ENCODE measurements around the gene ANKMY1.

Gene ANKMY1

DNA sequence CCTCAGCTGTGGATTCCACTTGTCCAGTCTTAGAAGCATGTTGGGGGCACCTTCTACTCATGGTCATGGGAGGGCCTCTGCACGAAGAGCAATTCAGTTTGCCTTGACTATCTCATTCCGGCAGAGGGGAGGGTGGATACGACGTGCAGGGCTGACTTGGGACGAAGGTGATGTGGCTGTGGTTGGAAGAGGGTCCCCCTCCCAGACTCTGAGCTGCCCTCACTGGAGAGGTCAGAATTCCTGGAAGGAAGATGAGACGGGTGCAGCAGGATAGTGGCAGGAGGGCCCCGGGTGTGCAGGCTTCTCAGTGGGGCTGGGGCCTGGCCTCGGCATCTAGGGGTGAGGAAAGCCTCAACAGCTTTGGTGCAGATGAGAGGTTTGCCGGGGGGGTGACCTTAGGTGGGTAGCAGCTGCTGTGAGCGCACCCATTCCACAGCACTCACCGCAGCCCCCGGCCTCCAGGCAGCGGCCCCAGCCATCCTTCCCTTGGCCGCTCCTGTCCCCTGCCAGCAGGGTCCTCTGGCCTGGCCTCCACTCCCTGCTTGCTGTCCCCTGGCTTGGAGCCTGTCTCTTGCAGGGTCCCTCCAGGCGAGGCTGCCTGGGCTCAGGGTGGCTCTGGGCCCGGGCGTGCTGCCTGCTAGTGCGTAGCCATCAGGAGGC is 13.7 kb upstream of the ANKMY1 start:
- Histone ChIP-seq H3K9me3 (ENCODE audit: insufficient read depth, low read depth, low read length) (no peaks in the 10 kb centered on the region), H3K4me3 (ENCODE audit: low read length) (no peak overlapping the region), H3K4me1 (ENCODE audit: insufficient read depth, low read length) (0 out of 2 replicates have a peak, but pooled peaks cover 4% of the 10 kb centered on the region), H3K9ac (ENCODE audit: low read depth, low read length) (no peak overlapping the region), H3K27me3 (ENCODE audit: insufficient read depth, low read length) (peaks cover 34% of the 10 kb centered on the region), H3K36me3 (ENCODE audit: insufficient read depth, low read length) (no peaks in the 10 kb centered on the region), H3K27ac (ENCODE audit: low read depth, low read length) (no peak overlapping the region)
- 91% methylated on average over 18 of the region's 18 CpGs for WGBS

DNA sequence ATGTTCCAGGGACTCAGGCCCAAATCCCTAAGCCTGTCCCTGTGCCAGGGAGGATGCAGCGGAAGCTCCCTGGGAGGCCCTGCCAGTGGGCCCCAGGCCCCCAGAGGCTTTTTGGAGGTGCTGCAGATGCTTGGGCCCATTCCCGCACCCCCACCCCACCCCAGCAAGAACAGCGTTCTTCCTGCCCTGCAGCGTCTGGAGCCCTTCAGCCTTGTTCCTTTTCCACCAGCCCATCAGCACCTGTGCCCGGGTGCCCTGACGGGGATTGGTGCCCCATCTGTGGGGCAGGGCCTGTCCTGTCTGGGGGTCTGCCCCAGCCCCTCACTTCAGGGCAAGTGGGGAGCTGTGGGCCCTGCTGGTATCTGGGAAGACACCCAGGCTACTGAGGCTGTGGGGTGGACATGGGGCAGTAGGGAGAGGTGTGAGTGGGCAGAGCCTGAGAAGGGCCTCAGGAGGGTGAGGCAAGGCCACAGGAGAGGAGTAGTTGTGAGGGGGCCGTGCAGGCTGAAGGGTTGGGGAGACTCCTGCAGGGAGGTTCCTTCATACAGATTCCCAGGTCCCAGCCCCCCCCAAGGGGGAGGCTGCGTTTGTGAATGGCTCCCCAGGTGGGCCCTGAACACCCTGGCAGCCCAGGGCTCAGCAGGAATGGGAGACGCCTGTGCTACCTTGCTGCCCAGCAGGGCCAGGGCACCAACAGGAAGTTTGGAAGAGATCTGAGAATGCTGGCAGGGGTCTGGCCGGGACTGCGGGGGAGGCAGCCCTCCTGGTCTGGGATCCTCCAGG is 12.9 kb upstream of the ANKMY1 start:
- no peak overlapping the region for H3K4me3 ChIP-seq (ENCODE audit: low read length)
- H3K4me1 ChIP-seq (ENCODE audit: insufficient read depth, low read length) = peaks cover 9% of the 10 kb centered on the region; the same call in 1 of the 2 replicates
- no peaks in the 10 kb centered on the region for H3K36me3 ChIP-seq (ENCODE audit: insufficient read depth, low read length)
- H3K9me3 ChIP-seq (ENCODE audit: insufficient read depth, low read depth, low read length) = no peaks in the 10 kb centered on the region
- no peak overlapping the region for H3K9ac ChIP-seq (ENCODE audit: low read depth, low read length)
- peaks cover 34% of the 10 kb centered on the region for H3K27me3 ChIP-seq (ENCODE audit: insufficient read depth, low read length)
- no peak overlapping the region for H3K27ac ChIP-seq (ENCODE audit: low read depth, low read length)
- 91% methylated on average over 11 of the region's 11 CpGs for WGBS

- Histone ChIP-seq H3K4me3 (ENCODE audit: low read length) (no peak overlapping the region), H3K4me1 (ENCODE audit: insufficient read depth, low read length) (peaks cover 9% of the 10 kb centered on the region; the same call in 1 of the 2 replicates), H3K27me3 (ENCODE audit: insufficient read depth, low read length) (peaks cover 34% of the 10 kb centered on the region), H3K27ac (ENCODE audit: low read depth, low read length) (no peak overlapping the region), H3K9ac (ENCODE audit: low read depth, low read length) (no peak overlapping the region), H3K9me3 (ENCODE audit: insufficient read depth, low read depth, low read length) (no peaks in the 10 kb centered on the region), H3K36me3 (ENCODE audit: insufficient read depth, low read length) (no peaks in the 10 kb centered on the region)
- WGBS = 94% methylated on average over 15 of the region's 15 CpGs
Measured at GRCh38 chr2:240569998-240570530, 12.3 kb upstream of the ANKMY1 start.

- Histone ChIP-seq H3K9ac (ENCODE audit: low read depth, low read length) (no peak overlapping the region), H3K4me1 (ENCODE audit: insufficient read depth, low read length) (peaks cover 9% of the 10 kb centered on the region; the same call in 1 of the 2 replicates), H3K4me3 (ENCODE audit: low read length) (no peak overlapping the region), H3K36me3 (ENCODE audit: insufficient read depth, low read length) (no peaks in the 10 kb centered on the region), H3K9me3 (ENCODE audit: insufficient read depth, low read depth, low read length) (no peaks in the 10 kb centered on the region), H3K27me3 (ENCODE audit: insufficient read depth, low read length) (peaks cover 34% of the 10 kb centered on the region), H3K27ac (ENCODE audit: low read depth, low read length) (no peak overlapping the region)
- 94% methylated on average over 9 of the region's 9 CpGs for WGBS
Measured at GRCh38 chr2:240569523-240569997, 11.8 kb upstream of the ANKMY1 start.

DNA sequence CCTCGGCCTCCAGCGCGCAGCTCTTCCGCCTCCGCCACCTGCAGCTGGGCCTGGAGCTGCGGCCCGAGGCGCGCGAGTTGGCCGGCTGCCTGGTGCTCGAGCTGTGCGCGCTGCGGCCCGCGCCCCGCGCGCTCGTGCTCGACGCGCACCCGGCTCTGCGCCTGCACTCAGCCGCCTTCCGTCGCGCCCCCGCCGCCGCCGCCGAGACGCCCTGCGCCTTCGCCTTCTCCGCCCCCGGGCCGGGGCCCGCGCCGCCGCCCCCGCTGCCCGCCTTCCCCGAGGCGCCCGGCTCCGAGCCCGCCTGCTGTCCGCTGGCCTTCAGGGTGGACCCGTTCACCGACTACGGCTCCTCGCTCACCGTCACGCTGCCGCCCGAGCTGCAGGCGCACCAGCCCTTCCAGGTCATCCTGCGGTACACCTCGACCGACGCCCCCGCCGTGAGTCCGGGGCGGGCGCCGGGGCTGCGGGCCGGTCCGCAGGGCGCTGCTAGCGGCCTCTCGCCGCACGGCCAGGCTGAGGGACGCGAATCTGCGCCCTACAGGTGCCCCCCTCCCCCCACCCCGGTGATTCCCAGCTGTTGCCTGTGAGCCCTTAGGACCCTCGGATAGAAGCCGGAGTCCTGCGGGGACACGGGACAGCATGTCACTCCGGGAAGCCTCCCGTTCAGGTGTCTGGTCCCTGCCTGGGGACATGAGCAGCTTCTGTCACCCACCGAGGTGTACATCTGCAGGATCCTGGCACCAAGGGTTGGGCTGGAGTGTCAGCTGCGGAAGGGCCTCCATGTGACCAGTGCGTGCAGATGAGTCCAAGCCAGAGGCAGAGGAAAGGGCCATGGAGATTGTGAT is 11.1 kb upstream of the ANKMY1 start:
- no peaks in the 10 kb centered on the region for H3K36me3 ChIP-seq (ENCODE audit: insufficient read depth, low read length)
- H3K4me1 ChIP-seq (ENCODE audit: insufficient read depth, low read length) = peaks cover 9% of the 10 kb centered on the region; the same call in 1 of the 2 replicates
- peak overlapping the region; percentile 55 for H3K4me3 ChIP-seq (ENCODE audit: low read length)
- H3K27ac ChIP-seq (ENCODE audit: low read depth, low read length) = no peak overlapping the region
- 4% methylated on average over 93 of the region's 93 CpGs for WGBS
- H3K27me3 ChIP-seq (ENCODE audit: insufficient read depth, low read length) = peaks cover 34% of the 10 kb centered on the region
- H3K9ac ChIP-seq (ENCODE audit: low read depth, low read length) = peak overlapping the region; percentile 58
- H3K9me3 ChIP-seq (ENCODE audit: insufficient read depth, low read depth, low read length) = no peaks in the 10 kb centered on the region

GRCh38 chr2:240567872-240568677 is 10.3 kb upstream of the ANKMY1 start, which contains the start of gene RNPEPL1:
RNPEPL1 (plus strand) TSS chr2:240568484; CDS start chr2:240568587, 103 bp downstream.
- Histone ChIP-seq H3K27me3 (ENCODE audit: insufficient read depth, low read length) (peaks cover 34% of the 10 kb centered on the region), H3K4me1 (ENCODE audit: insufficient read depth, low read length) (peaks cover 9% of the 10 kb centered on the region; the same call in 1 of the 2 replicates), H3K9ac (ENCODE audit: low read depth, low read length) (peak within 1 kb of the TSS; percentile 58), H3K27ac (ENCODE audit: low read depth, low read length) (no peak within 1 kb of the TSS), H3K9me3 (ENCODE audit: insufficient read depth, low read depth, low read length) (no peaks in the 10 kb centered on the region), H3K36me3 (ENCODE audit: insufficient read depth, low read length) (no peaks in the 10 kb centered on the region), H3K4me3 (ENCODE audit: low read length) (peak within 1 kb of the TSS; percentile 57)
- WGBS = under 1% methylated on average over 106 of the region's 106 CpGs

DNA sequence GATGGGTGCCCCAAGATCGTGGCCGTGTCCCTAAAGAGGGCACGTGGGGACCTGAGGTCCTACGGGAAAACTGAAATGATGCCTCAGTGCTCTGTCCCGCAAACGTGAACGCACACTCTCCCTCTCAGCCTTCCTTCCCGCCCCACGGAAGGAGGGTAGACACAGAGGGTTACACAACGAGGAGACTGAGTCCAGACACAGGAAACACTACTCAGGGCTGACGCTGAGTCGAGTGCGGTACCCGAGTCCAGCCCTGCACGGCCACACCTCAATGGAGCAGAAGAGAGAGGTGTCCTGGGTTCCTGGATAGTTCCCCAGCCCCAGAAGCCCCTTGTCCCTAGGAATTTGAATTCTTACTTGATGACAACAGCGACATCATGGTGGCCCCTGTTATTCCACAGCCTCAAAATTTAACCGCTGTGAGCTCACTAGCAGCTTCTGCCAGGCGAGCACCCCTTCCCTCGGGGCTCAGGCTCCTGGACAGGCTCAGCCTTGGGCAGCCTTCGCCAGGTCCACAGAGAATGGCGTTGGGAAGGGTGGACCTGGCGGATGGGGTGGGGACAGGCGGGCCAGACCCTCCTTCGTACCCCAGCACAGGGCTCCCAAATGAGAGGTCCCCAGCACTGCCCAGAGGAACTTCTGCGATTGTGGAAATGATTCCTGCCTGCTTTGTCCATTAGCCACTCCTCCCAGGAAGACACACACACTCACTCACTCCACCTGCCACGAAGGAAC is 9.5 kb upstream of the ANKMY1 start:
- H3K9ac ChIP-seq (ENCODE audit: low read depth, low read length) = no peak overlapping the region
- H3K9me3 ChIP-seq (ENCODE audit: insufficient read depth, low read depth, low read length) = no peaks in the 10 kb centered on the region
- H3K4me1 ChIP-seq (ENCODE audit: insufficient read depth, low read length) = peaks cover 9% of the 10 kb centered on the region; the same call in 1 of the 2 replicates
- peak overlapping the region; percentile 57 for H3K4me3 ChIP-seq (ENCODE audit: low read length)
- H3K36me3 ChIP-seq (ENCODE audit: insufficient read depth, low read length) = no peaks in the 10 kb centered on the region; the same call in 1 of the 2 replicates
- H3K27me3 ChIP-seq (ENCODE audit: insufficient read depth, low read length) = peaks cover 34% of the 10 kb centered on the region
- 51% methylated on average over 26 of the region's 26 CpGs for WGBS
- H3K27ac ChIP-seq (ENCODE audit: low read depth, low read length) = no peak overlapping the region

DNA sequence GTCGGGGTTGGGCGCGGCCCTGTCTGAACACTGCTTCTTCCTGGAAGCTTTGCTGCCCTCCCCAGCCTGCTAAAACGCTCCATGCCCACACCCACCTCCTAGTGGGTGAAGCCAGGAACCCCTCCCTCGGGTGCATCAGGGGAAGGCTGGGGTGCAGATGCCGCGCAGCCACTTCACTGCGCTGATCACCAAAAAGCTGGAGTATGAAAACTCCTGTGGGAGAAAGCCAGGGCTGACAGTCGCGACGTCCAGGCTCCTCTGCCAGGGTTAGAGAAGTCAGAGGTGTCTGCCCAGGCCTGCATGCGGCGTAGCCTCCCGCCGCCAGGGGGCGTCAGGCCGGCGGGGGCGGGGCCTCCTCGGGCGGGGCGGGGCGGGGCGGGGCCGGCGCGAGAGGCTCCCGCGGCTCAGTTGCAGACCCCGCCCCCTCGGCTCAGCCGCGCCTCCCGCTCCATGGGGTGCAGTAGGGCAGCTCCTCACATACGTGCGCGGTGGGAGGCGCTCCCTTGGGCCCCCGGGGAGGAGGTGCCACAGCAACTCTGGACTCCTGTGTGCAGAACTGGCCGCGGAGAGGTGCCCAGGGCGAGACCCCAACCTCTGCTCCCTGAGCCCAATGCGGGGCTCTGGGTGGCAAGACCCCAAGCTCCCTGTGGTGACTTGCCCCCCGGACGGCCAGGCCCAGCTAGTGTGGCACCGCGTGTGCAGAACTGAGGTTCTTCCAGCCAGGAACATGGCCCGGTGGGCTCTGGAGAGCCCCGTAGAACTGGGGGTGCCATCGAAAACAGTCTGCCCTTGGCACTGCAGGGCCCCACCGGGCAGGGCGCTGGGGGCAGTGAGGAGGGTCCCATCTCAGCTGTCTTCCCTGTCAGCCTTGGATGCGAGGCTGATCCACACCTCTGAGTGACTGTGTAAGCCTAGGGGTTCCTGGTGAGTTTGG is 8.7 kb upstream of the ANKMY1 start:
- Histone ChIP-seq H3K9ac (ENCODE audit: low read depth, low read length) (no peak overlapping the region), H3K27ac (ENCODE audit: low read depth, low read length) (peak overlapping the region; percentile 50; the same call in 1 of the 2 replicates), H3K36me3 (ENCODE audit: insufficient read depth, low read length) (no peaks in the 10 kb centered on the region; the same call in 1 of the 2 replicates), H3K9me3 (ENCODE audit: insufficient read depth, low read depth, low read length) (no peaks in the 10 kb centered on the region), H3K4me3 (ENCODE audit: low read length) (peak overlapping the region; percentile 36; the same call in 1 of the 2 replicates), H3K27me3 (ENCODE audit: insufficient read depth, low read length) (peaks cover 34% of the 10 kb centered on the region), H3K4me1 (ENCODE audit: insufficient read depth, low read length) (peaks cover 12% of the 10 kb centered on the region)
- 18% methylated on average over 53 of the region's 53 CpGs for WGBS

Measured in HUES64 (cell line).